Measurements from ENCODE around the gene BTBD8. TPM values are rescaled to one million over a fixed set of nuclear protein-coding genes. Genes with fewer than 3 reads are reported as not detected.

The BTBD8 gene
- total and polyA plus RNA-seq, 8 donors = 0.44 to 12.5 (median 2.5) TPM

GRCh38 chr1:92218559-92218958 is 138.4 kb downstream of the BTBD8 start:
- no peak overlapping the region for H3K4me3 ChIP-seq
- intact Hi-C loops (cut with DNase I; ENCODE audit: low total_unique reads) = no loop called here
- H3K9me3 ChIP-seq = no peaks in the 10 kb centered on the region
- no peak for DNase-seq
- H3K4me1 ChIP-seq = no peaks in the 10 kb centered on the region
- WGBS, 5 donors = 75 to 85% (median 82%) methylated on average over 14 of the region's 14 CpGs
- no peak for TF ChIP-seq POLR2AphosphoS5 (IDR thresholded peaks at IDR 0.05)
- TF ChIP-seq POLR2A (IDR thresholded peaks at IDR 0.05) = no peak
- TF ChIP-seq EP300 (IDR thresholded peaks at IDR 0.05) = no peak
- TF ChIP-seq CTCF (IDR thresholded peaks at IDR 0.05) = no peak
- H3K27me3 ChIP-seq = no peaks in the 10 kb centered on the region
- no peaks in the 10 kb centered on the region for H3K36me3 ChIP-seq
- no peak overlapping the region for H3K27ac ChIP-seq

- no peaks in the 10 kb centered on the region for H3K9me3 ChIP-seq
- intact Hi-C loops (cut with DNase I; ENCODE audit: low total_unique reads) = no loop called here
Measured at GRCh38 chr1:92219028-92219427, 138.9 kb downstream of the BTBD8 start.

GRCh38 chr1:92228401-92228800 is 148.3 kb downstream of the BTBD8 start:
- no peaks in the 10 kb centered on the region for H3K36me3 ChIP-seq
- intact Hi-C loops (cut with DNase I; ENCODE audit: low total_unique reads) = no loop called here
- DNase-seq = no peak
- H3K9me3 ChIP-seq = no peaks in the 10 kb centered on the region
- H3K27ac ChIP-seq = no peak overlapping the region
- no peak for TF ChIP-seq POLR2AphosphoS5 (IDR thresholded peaks at IDR 0.05)
- TF ChIP-seq EP300 (IDR thresholded peaks at IDR 0.05) = no peak
- no peak for TF ChIP-seq POLR2A (IDR thresholded peaks at IDR 0.05)
- TF ChIP-seq CTCF (IDR thresholded peaks at IDR 0.05) = no peak
- 58 to 74% (median 67%) methylated on average over 3 of the region's 3 CpGs for WGBS, 5 donors
- no peaks in the 10 kb centered on the region for H3K27me3 ChIP-seq
- no peaks in the 10 kb centered on the region for H3K4me1 ChIP-seq
- no peak overlapping the region for H3K4me3 ChIP-seq

More at GRCh38 chr1:92219028-92219427, 138.9 kb downstream of the BTBD8 start:
- no peak for TF ChIP-seq EP300 (IDR thresholded peaks at IDR 0.05)
- no peak for TF ChIP-seq CTCF (IDR thresholded peaks at IDR 0.05)
- no peak for TF ChIP-seq POLR2AphosphoS5 (IDR thresholded peaks at IDR 0.05)
- no peak for TF ChIP-seq POLR2A (IDR thresholded peaks at IDR 0.05)
- no peaks in the 10 kb centered on the region for H3K4me1 ChIP-seq
- H3K27me3 ChIP-seq = no peaks in the 10 kb centered on the region
- DNase-seq = no peak
- H3K36me3 ChIP-seq = no peaks in the 10 kb centered on the region
- no peak overlapping the region for H3K4me3 ChIP-seq
- no peak overlapping the region for H3K27ac ChIP-seq

GRCh38 chr1:92230736-92231135 is 150.6 kb downstream of the BTBD8 start:
- H3K4me3 ChIP-seq = no peak overlapping the region
- H3K4me1 ChIP-seq = no peaks in the 10 kb centered on the region
- H3K36me3 ChIP-seq = no peaks in the 10 kb centered on the region
- no peaks in the 10 kb centered on the region for H3K9me3 ChIP-seq
- intact Hi-C loops (cut with DNase I; ENCODE audit: low total_unique reads) = no loop called here
- no peak for TF ChIP-seq EP300 (IDR thresholded peaks at IDR 0.05)
- TF ChIP-seq POLR2AphosphoS5 (IDR thresholded peaks at IDR 0.05) = no peak
- TF ChIP-seq CTCF (IDR thresholded peaks at IDR 0.05) = no peak
- TF ChIP-seq POLR2A (IDR thresholded peaks at IDR 0.05) = no peak
- DNase-seq = no peak
- H3K27ac ChIP-seq = no peak overlapping the region
- WGBS, 5 donors = 82 to 96% (median 89%) methylated on average over 1 of the region's 1 CpG
- no peaks in the 10 kb centered on the region for H3K27me3 ChIP-seq

Other genes starting within 250 kb of the BTBD8 start
- gene TGFBR3, start 194.2 kb upstream of the BTBD8 start, total RNA-seq = 100 to 1,000 TPM in 2 of 5 donors, 10 to 100 TPM in 3; 57.8 to 689 (median 89.9) TPM
- gene TGFBR3, start 194.2 kb upstream of the BTBD8 start, polyA plus RNA-seq = 10 to 100 TPM in 1 of 3 donors, 1 to 10 TPM in 2; 4.2 to 11.1 (median 9.2) TPM
- not detected for gene BRDT, start 130.9 kb upstream of the BTBD8 start, total RNA-seq
- gene BRDT, start 130.9 kb upstream of the BTBD8 start, polyA plus RNA-seq = not detected
- gene EPHX4, start 50.4 kb upstream of the BTBD8 start, total RNA-seq = under 1 TPM in 1 of 5 donors, not detected in 4; 0.55 TPM
- gene EPHX4, start 50.4 kb upstream of the BTBD8 start, polyA plus RNA-seq = under 1 TPM in 1 of 3 donors, not detected in 2; 0.35 TPM
- not detected for gene SETSIP, start 4.9 kb upstream of the BTBD8 start, total RNA-seq
- not detected for gene SETSIP, start 4.9 kb upstream of the BTBD8 start, polyA plus RNA-seq
- not detected for gene C1orf146, start 137.6 kb downstream of the BTBD8 start, total RNA-seq
- not detected for gene C1orf146, start 137.6 kb downstream of the BTBD8 start, polyA plus RNA-seq
- gene GLMN, start 218.6 kb downstream of the BTBD8 start, total RNA-seq = 10 to 100 TPM in 2 of 5 donors, 1 to 10 TPM in 2, under 1 TPM in 1; 0.58 to 28.5 (median 2.2) TPM
- gene GLMN, start 218.6 kb downstream of the BTBD8 start, polyA plus RNA-seq = 10 to 100 TPM in 1 of 3 donors, 1 to 10 TPM in 2; 6.3 to 13.8 (median 7.9) TPM
- gene RPAP2, start 218.7 kb downstream of the BTBD8 start, total RNA-seq = 10 to 100 TPM in 1 of 5 donors, 1 to 10 TPM in 4; 2.3 to 16.5 (median 5.8) TPM
- gene RPAP2, start 218.7 kb downstream of the BTBD8 start, polyA plus RNA-seq = 10 to 100 TPM in 1 of 3 donors, 1 to 10 TPM in 2; 4.6 to 10.1 (median 6.1) TPM